Colonic mucosa (tissue), 4 donors: ENCODE measurements around the gene ST3GAL3. TPM values are rescaled to one million over a fixed set of nuclear protein-coding genes. Genes with fewer than 3 reads are reported as not detected.

ENCODE experiments used
- DNase-seq: peaks from one replicate; pipeline ENCODE4 v3.0.0-alpha.2; 2020
- H3K27ac ChIP-seq: fragments of 200-600 bp; one replicate; pipeline ENCODE4 v1.8.0; 2021
- H3K27me3 ChIP-seq: fragments of 200-600 bp; one replicate; pipeline ENCODE4 v1.8.0; 2021
- H3K36me3 ChIP-seq: fragments of 200-600 bp; one replicate; pipeline ENCODE4 v1.8.0; 2021
- H3K4me1 ChIP-seq: fragments of 200-600 bp; one replicate; pipeline ENCODE4 v1.8.0; 2021; ENCODE audit warnings: mild to moderate bottlenecking
- H3K4me3 ChIP-seq: fragments of 200-600 bp; one replicate; pipeline ENCODE4 v1.8.0; 2021
- H3K9ac ChIP-seq, 2 donors: one replicate each; pipeline ENCODE4 v1.7.0; 2013; ENCODE audit warnings: control low read depth in 2 of 2, low read depth in 2 of 2, low read length in 2 of 2
- H3K9me3 ChIP-seq: fragments of 200-600 bp; one replicate; pipeline ENCODE4 v1.8.0; 2021
- intact Hi-C: fragments of 100-400 bp; cut with DNase I; formaldehyde crosslinking; loops from one replicate; pipeline ENCODE4 v1.14.1; 2022
- total RNA-seq, 2 donors: library from RNA; stranded (reverse); fragmentation: NEBNext Ultra II Directional in 1 of 2; extraction: Animal tissue kit (Norgen Biotek cat#: 25700) in 1 of 2; gene quantifications; one replicate each; pipeline ENCODE4 v1.2.1, GENCODE V29; 2021
- TF ChIP-seq, protein P1 (sequence below): fragments of 200-600 bp; IDR thresholded peaks from one replicate; pipeline ENCODE4 v1.8.0; 2022; ENCODE audit warnings: antibody characterized with exemption, mild to moderate bottlenecking
- donor health status: healthy.
- donor health status: DM: no; HTN: no; CAD: no.
- donor health status: DM: no; HTN: no; CAD: no.

Gene ST3GAL3
- total RNA-seq, 2 donors from 2014 or later, result 5.1 to 6.0 TPM

DNA sequence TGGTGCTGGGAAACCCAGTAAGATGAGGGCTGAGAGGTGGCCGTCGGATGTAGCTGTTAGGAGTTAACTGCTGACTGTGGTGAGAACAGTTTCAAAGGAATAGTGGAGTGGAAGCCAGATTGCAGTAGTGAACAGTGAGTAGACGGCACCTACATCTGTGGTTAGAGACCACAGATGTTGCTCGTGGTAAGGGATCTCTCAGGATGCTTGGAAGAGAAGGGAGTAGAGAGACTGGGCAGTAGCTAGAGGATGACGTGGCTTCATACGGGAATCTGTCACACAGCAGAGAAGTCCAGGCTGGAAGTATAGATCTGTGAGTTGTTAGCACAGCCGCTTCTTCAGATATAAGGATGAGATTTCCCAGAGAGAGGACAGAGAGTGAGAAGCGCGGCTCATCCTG lies 218.5 kb downstream of the ST3GAL3 start:
- TF ChIP-seq, protein P1, sequence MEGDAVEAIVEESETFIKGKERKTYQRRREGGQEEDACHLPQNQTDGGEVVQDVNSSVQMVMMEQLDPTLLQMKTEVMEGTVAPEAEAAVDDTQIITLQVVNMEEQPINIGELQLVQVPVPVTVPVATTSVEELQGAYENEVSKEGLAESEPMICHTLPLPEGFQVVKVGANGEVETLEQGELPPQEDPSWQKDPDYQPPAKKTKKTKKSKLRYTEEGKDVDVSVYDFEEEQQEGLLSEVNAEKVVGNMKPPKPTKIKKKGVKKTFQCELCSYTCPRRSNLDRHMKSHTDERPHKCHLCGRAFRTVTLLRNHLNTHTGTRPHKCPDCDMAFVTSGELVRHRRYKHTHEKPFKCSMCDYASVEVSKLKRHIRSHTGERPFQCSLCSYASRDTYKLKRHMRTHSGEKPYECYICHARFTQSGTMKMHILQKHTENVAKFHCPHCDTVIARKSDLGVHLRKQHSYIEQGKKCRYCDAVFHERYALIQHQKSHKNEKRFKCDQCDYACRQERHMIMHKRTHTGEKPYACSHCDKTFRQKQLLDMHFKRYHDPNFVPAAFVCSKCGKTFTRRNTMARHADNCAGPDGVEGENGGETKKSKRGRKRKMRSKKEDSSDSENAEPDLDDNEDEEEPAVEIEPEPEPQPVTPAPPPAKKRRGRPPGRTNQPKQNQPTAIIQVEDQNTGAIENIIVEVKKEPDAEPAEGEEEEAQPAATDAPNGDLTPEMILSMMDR, result no peak
- H3K9me3 ChIP-seq, result no peaks in the 10 kb centered on the region
- H3K4me1 ChIP-seq, result no peaks in the 10 kb centered on the region
- no peak overlapping the region for H3K4me3 ChIP-seq
- DNase-seq, result no peak
- no peaks in the 10 kb centered on the region for H3K36me3 ChIP-seq
- H3K27me3 ChIP-seq, result no peaks in the 10 kb centered on the region
- no peak overlapping the region for H3K9ac ChIP-seq
- no peak overlapping the region for H3K27ac ChIP-seq
- intact Hi-C loops, result no loop called here

DNA sequence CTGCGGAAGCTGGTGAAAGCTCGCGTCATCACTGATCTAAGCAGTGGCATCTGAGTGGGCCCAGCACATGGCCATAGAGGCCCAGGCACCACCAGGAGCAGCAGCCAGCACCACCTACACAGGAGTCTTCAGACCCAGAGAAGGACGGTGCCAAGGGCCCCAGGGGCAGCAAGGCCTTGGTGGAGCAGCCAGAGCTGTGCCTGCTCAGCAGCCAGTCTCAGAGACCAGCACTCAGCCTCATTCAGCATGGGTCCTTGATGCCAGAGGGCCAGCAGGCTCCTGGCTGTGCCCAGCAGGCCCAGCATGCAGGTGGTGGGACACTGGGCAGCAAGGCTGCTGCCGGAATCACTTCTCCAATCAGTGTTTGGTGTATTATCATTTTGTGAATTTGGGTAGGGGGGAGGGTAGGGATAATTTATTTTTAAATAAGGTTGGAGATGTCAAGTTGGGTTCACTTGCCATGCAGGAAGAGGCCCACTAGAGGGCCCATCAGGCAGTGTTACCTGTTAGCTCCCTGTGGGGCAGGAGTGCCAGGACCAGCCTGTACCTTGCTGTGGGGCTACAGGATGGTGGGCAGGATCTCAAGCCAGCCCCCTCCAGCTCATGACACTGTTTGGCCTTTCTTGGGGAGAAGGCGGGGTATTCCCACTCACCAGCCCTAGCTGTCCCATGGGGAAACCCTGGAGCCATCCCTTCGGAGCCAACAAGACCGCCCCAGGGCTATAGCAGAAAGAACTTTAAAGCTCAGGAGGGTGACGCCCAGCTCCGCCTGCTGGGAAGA lies 223.0 kb downstream of the ST3GAL3 start:
- intact Hi-C loops, result loop anchor here (10.0 kb wide), 2 partner anchors 114 to 396 kb away; partner anchors contain the start of gene PTPRF
- Histone ChIP-seq H3K4me1 (peaks cover 12% of the 10 kb centered on the region), H3K9ac (no peak overlapping the region), H3K27me3 (peaks cover 5% of the 10 kb centered on the region), H3K9me3 (no peaks in the 10 kb centered on the region), H3K36me3 (no peaks in the 10 kb centered on the region), H3K27ac (no peak overlapping the region), H3K4me3 (no peak overlapping the region)
- TF ChIP-seq, protein P1, result peak; percentile 38
- no peak for DNase-seq

DNA sequence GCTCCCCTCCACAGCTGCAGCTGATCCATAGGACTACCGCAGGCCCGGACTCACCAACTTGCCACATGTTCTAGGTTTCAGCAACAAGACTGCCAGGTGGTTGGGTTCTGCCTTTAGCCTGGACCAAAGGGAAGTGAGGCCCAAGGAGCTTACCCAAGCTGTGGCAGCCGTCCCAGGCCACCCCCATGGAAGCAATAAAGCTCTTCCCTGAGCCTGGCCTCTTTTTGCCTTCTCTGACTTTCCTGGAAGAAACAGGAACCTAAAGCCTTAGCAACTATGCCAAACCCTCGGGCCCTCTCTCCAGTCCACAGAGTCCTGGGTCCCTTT lies 223.6 kb downstream of the ST3GAL3 start:
- TF ChIP-seq, protein P1, result no peak
- DNase-seq, result no peak
- intact Hi-C loops, result loop anchor here (10.0 kb wide), 2 partner anchors 114 to 396 kb away; partner anchors contain the start of gene PTPRF
- Histone ChIP-seq H3K27ac (no peak overlapping the region), H3K4me3 (no peak overlapping the region), H3K4me1 (peaks cover 14% of the 10 kb centered on the region), H3K9ac (no peak overlapping the region), H3K27me3 (peaks cover 5% of the 10 kb centered on the region), H3K9me3 (no peaks in the 10 kb centered on the region), H3K36me3 (no peaks in the 10 kb centered on the region)

DNA sequence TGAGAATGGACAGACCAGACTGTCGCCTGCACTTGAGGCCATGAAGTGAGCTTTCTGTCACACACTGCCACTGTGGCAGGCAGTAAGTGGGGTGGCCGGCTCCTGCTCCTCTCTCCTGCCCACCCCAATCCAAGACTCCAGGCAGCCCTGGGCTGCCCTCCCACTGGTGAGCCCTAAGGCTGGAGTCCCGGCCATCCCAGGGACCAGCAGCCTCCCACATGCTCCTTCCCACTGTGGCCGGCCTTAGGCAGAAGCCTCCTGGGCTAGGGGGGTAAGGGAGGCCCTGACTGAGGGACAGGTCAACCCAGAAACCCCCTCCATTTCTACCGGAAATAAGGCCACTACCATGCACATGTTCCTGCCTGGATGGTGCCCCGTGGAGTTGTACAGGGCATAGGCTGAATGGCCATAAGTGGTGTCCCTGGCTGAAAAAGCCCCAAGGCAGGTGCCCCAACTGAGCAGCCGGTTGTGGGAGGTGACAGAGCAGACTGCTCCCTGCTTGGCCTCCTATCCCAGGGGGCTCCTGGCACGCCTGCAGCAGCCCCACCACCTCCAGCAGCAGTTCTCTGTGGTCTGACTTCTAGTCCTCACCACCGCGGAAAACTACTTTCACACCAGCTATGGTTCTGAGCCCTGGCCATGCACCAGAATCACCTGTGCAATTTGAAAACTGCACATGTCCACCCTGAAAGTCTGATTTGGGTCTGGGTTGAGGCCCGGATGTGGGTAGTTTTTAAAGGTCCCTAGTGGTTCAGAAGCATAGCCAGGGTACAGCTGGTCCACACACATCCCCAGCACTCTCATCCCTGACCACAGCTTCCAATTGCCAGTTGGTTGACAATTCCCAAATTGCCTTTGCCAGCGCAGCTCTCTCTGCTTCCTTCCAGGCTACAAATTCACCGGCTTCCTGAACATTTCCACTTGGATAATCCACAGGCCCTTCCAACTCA lies 224.7 kb downstream of the ST3GAL3 start:
- Histone ChIP-seq H3K27me3 (peaks cover 5% of the 10 kb centered on the region), H3K4me3 (no peak overlapping the region), H3K27ac (no peak overlapping the region), H3K36me3 (no peaks in the 10 kb centered on the region), H3K4me1 (peaks cover 17% of the 10 kb centered on the region), H3K9me3 (no peaks in the 10 kb centered on the region), H3K9ac (no peak overlapping the region)
- no peak for DNase-seq
- TF ChIP-seq, protein P1, result no peak
- intact Hi-C loops, result loop anchor here (10.0 kb wide), 2 partner anchors 113 to 397 kb away; partner anchors contain the start of gene PTPRF

DNA sequence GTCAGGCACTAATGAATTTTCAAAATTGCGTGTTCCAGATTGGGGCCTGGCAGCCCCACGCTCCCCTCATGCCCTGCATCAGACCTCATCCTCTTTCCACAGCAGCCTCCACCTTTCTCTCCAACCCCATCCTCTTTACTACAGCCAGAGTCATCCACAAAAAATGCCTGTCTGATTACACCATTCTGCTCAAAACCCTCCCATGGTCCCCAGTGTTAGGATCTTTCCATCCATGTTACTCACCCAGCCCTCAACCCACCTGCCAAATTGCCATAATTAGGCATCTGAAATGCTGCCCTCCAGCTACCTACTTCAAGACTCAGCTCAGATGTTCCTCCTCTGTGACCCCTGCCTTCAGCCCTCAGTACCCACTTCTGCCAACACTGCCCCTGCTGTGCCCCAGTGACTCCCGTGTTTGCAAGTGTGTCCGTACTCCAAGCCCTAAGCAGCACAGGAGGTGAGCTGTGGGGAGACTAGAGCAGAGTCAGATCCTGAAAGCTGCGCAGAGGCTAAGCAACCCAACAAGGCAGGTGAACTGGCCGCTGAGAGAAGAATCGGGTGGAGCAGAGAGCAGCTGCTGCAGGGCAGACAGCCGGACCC lies 225.6 kb downstream of the ST3GAL3 start:
- Histone ChIP-seq H3K4me1 (peaks cover 18% of the 10 kb centered on the region), H3K27ac (no peak overlapping the region), H3K9ac (peak overlapping the region; percentile 28 to 64), H3K4me3 (peak overlapping the region; percentile 34), H3K9me3 (no peaks in the 10 kb centered on the region), H3K27me3 (peaks cover 5% of the 10 kb centered on the region), H3K36me3 (no peaks in the 10 kb centered on the region)
- intact Hi-C loops, result loop anchor here (10.0 kb wide), 2 partner anchors 112 to 398 kb away; partner anchors contain the start of gene PTPRF
- TF ChIP-seq, protein P1, result no peak
- DNase-seq, result no peak
